SK-N-MC (cell line): Measurements from ENCODE around the gene CLMP.

Experiments used
- EZH2 ChIP-seq: fragments of 200-600 bp; sonication (generic); IDR thresholded peaks from one replicate; pipeline ENCODE4 v1.6.1; 2017; ENCODE audit warnings: antibody characterized with exemption
- POLR2AphosphoS5 ChIP-seq: IDR thresholded peaks from 2 replicates; pipeline ENCODE4 v1.6.1; 2012; ENCODE audit warnings: mild to moderate bottlenecking, low read depth, low read length, borderline replicate concordance

DNA sequence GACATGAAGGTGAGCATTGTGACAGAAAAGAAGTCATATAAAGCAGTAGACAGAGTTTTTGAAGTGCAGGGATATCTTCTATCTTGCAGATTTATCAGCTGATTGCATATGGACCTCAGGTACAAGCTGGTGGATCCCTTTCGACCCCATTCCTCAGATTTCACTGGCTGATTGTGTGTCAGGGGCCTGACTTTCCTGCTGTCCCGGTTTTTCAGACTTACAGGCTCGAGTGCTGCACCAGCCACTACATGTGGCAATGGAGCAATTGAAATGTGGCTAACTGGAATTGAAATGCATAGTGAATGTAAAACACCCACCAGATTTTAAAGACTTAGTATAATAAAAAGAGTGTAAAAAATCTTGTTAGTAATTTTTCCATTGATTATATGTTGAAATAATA, 50.3 kb downstream of the CLMP start:
- TF ChIP-seq POLR2AphosphoS5 (no peak), EZH2 (no peak)
